Measurements from ENCODE around the gene TFCP2L1.
"Not testable (repeated sequence)": the region's sequence is repeated elsewhere in the genome, so short reads cannot be mapped to it uniquely, and the experiment has no call there.

TFCP2L1 gene

DNA sequence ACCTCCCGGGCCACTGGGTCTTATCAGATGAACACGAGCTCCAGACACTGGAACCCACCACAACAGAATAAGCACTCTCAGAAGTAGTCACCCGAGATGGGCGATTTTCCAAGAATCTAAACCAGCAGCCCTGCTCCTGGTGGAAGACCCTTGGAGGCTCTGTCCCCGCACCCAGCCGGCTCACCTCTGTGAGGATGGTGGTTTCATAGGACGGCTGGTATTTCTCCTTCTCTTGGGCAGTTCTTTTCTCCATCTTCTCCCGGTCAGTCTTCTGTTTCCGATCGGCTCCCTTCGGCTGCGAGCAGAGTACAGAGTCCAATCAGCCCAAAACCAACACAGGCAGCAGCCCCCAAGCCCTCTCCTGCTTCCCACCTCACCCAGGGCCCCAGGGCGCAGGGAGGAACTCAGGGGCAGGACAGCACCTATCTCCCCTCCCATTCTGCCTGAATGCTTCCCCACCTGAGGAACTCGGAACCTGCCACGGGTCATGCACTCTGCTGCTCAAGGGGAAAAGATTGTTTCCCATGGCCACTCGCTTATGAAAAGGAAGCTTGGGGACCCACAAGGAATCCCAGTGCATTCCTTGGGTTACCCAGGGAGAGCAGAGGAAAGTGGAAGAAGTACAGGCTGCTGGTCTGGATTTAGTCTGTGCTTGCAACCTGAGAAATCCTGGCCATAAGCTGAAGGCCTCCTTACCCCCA is 42.7 kb downstream of the TFCP2L1 start:
- DNase-seq = no peak

DNA sequence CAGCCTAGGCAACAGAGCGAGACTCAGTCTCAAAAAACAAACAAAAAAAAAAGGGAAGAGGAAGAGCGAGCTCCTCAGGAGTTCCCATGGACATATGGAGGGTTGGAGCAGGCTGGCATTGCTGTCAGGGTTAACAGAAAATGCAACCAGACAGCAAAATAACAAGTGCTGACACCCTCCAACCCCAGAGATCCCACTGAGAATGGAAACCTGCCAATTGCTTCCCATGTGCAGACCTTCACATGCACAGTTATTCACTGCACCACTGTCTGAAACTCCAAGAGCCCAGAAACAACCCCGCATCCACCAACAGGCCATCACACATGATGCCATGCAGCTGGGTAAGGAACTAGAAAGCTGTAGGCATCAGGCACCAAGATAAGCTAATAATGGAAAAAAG is 43.5 kb downstream of the TFCP2L1 start:
- no peak for DNase-seq

DNA sequence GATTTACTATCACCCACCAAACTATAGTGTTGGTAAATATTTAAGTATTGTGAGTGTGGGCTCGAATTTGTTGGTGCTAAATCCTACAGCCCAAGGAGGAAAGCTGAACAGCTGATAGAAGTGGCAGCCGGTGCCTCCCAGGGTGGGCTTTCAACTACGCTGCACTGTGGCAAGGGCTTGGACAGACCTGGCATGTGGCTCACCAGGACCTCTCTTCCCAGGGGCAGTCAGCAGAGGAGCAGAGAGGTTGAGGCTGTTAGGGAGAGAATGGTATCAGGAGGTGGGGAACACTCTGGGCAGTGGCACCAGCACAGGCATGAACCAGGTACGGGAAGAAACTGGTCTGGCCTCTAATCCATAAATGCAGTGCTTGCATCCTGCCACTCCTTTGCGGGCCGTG is 44.6 kb downstream of the TFCP2L1 start:
- no peak for DNase-seq

DNA sequence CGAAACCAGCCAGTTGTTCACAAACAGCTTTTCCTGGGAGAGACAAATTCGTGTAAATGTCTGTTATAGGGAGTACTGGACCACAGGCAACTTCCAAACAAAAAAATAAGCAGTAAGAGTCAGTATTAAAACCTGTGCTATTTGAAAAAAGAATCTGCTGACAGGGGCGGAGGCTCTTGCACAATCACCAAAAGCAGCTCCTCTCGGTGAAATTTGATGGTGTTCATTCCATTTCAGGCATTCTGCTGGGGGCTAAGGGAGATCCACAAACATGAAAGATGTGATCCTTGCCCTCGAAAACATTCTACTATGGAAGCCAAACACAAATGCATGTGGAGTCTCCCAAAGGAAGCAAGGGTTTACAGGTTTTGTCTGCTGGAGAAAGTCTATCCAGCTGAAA is 45.0 kb downstream of the TFCP2L1 start:
- no peak for DNase-seq

DNA sequence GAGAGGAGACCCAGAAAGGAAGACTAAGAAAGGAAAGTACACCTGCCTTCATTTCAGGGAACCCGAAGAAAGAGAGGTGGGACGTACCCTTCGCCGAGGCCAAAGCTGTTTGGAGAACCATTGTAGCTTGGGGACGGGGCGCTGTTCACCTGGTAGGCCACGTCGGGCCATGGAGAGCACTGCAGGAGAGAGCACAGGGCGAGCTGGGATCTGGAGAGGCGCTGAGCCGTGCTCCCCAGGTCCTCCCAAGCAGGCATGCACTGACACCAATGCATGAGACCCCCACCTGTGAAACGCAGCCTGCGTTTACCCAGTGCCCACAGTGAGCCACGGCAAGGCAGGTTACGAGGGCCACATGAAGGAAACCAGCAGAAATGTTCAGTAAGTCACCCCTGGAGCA is 45.5 kb downstream of the TFCP2L1 start:
- no peak for DNase-seq

DNA sequence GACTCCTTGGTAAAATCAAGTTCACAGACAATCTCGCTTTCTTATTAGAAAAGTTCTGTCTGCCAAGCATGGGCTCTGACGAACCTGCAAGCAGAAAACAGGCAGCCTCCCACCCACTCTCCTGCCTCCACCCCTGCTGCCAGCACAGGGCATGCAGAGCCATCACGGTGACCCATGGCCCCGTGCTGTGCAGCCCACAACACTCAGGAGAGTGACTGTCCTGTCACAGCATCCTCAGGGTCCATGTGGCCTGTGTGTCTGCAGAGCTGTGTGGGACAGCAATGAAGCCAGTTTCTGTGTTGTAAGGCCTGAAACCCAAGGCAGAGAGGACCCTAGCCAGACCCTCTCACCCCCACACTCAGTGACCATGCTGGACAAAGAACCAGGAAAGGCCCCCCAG is 46.2 kb downstream of the TFCP2L1 start:
- DNase-seq = no peak

DNA sequence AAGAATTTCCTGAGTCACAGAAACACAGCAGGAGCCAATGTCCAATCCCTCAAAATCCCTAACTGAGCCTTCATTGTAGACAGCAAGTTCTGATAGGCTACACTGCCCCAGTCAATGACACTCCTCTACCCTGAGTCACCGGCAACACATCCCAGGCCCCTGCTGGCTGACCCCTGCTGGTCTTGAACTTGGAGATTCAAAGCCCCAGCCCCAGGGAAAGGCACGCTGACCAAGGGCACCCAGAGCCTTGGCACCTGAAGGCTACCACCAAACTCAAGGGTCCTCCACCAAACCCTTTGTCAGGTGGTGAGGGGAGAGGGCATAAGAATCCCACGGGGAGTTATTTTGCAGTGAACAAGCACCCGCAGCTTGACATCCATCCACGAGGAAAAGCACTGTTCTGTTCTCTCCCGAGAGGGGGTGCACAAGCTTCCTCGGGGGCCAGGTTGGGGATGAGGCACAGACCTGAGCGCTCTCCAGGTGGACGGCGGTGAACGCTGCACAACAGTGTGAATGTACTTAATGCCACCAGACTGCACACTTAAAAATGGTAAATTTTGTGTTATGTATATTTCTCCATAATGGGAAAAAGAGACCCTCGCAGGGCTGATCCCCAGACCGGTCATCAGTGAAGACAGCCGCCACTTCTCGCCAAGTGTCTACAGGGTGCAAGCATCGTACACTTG is 46.9 kb downstream of the TFCP2L1 start:
- DNase-seq = no peak

DNA sequence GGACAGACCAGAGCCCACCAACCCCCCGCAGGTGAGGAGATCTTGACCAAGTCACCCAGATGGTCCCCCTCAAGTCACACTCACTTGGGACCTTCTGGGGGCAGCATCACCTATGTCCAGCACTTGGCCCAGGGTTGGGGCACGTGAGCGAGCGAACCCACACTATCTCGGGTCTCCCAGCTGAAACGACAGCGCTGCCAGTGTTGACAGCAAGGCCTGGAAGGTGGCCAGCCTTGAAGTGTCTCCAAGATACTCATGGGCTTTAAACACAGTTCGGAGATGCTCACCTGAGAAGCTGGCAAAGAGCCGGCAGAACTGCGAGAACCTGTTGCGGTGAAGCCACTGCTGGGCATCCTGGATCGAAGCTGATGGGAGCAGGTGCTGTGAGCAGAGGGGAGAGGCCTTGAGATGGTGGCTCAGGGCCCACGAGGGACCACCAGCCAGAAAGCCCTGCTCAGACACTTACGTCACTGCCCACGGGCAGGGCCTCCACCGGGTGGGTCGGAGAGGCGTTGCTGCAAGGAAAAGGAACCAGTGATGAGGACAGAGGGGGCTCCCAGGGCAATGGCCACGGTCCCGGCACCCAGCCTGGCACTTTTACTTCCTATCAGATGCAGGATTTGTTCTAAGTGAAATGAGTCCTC is 47.5 kb downstream of the TFCP2L1 start:
- DNase-seq = no peak

DNA sequence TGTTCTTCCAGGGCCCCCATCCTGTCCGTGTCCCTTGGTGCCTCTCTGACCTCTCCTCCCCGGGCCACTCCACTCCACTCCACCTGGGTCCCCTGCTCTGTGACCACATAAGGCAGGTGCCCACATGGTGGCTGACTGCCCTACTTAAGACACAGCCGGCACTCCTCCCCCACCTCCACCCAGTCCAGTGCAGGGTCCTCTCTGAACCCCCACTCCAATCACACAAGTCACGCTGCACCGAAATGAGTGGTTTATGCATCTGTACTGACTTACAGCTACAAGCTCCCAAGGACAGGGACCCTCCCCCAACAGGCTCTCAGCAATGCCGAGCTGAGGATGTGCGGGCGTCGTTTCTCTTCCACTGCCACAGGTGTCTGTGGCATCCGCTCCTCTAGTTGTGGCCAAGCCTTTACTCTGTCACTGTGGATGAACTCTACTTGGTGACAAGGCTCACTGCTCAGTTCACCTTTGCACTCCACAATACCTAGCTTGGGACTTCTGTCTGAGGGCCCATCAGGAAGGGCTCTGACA is 48.3 kb downstream of the TFCP2L1 start:
- DNase-seq = no peak

DNA sequence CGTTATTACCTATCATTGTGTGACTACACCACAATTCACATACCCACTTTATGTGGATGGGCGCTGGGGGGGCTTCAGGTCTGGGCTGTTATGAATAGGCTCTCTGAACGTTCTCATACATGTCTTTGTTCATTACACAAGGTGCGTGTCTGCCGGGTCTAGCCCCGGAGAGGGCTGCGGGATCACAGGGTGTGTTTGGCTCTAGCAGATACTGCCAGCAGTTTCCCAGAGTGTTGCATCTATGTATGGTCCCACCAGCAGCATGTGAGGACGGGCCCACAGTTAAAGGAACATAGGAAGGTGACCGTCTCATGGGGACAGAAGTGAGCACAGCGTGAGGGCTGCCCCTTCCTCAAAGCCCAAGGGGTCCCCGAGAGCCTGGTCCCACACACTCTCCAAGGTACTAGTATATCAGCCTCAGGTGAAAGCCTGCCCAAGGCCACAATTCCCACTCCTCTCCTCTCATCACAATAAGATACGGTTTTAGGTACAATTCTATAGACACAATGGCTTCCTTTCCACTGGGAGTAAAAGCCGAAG is 48.8 kb downstream of the TFCP2L1 start:
- DNase-seq = no peak

DNA sequence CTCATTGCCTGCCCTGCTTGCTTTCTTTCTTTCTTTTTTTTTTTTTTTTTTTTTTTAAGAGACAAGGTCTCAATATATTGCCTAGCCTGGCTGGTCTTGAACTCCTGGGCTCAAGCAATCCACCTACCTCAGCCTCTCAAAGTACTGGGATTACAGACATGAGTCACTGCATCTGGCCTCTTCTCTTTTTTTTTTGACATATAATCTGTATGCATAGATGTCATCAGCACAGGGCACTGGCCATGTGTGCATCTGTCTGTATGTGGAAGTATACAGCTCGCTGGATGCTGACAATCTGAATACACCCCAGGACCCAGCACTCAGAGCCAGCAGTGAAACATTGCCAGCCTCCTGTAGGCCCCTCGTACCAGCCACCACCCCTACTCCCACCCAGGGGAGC is 49.5 kb downstream of the TFCP2L1 start:
- no peak for DNase-seq

DNA sequence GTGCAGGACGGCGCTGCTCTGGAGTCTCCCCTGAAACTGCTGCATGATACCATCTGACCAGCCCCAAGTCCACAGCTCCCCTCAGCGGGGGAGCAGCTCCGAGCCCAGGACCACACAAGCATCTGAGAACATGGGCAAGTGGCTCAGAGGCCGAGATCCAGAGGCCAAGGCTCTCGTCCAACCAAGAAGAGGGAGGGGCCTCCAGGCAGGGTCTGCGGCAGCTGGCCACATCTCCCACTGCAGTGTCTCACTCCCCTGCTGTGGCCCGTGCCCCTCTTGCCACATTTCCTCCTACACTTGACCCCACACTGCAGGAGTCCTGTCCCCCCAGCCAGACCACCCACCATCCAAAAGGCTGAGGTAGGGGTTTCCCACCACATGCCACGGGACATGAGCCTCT is 50.2 kb downstream of the TFCP2L1 start:
- no peak for DNase-seq

DNA sequence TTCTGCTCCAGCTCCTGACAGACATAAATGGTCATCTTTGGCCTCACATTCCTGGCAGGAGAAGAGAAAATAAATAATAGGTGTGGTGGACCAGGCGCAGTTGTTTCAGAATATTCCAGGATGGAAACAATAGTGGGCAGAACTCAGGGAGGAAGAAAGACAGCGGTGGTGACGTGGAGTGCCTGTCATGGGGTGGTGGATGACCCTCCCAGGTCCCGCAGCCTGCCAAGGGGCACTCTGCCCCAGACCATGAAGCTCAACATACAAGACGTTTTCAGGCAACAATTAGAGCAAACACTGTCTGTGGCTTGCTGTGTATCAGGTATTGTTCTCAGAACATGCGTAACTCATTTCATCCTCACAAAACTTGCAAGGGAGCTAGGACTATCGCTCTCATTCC is 50.9 kb downstream of the TFCP2L1 start:
- no peak for DNase-seq

DNA sequence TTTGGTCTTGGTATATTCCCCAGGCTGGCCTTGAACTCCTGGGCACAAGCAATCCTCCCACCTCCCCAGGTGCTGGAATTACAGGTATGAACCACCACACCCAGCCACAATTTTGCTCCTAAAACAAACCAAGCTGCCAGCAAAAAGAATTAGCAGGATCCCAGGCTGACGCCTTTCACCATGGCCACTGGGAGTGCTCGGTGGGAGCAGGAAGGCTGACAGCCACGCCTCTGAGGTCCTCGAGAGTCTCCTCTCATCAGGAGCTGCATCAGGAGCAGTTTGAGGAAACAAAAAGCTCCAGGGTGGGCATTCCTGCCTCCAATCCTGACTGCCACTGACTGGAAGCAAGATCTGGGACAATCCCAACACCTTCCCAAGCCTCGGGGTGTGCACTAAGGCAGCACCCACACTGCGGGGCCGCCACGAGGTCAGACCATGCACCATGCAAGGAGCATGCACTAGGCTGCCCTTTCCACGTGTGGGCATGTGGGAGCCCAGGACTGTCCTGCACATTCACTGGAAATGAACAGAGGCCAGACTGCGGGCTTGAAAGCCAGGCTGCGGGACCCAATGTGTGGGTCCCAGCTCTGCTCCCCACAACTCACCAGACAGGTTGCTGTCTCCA is 51.4 kb downstream of the TFCP2L1 start:
- DNase-seq = no peak

DNA sequence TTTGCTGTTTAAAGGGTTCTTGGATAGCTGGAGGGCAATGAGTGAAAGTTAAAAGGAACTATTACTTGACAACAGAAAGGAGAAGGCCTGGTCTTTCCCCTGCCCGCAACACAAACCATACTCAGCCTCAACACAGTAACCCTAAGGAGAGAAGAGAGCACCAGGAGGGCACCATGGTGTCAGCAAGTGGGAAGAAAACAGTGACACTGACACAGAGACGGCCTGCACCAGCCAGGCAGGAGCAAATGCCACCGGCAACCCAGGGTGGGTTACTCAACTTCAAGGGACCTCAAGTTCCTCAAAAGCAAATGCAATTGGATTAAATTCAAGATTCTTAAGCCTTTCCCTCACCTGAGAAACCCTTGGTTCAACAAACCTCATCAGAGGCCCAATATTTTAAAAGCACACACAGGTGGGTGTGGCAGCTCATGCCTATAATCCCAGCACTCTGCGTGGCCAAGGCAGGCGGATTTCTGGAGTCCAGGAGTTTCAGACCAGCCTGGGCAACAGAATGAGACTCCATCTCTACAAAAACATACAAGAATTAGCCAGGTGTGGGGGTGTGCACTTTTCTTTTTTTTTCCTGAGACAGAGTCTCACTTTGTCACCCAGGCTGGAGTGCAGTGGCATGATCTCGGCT is 52.3 kb downstream of the TFCP2L1 start:
- DNase-seq = no peak

DNA sequence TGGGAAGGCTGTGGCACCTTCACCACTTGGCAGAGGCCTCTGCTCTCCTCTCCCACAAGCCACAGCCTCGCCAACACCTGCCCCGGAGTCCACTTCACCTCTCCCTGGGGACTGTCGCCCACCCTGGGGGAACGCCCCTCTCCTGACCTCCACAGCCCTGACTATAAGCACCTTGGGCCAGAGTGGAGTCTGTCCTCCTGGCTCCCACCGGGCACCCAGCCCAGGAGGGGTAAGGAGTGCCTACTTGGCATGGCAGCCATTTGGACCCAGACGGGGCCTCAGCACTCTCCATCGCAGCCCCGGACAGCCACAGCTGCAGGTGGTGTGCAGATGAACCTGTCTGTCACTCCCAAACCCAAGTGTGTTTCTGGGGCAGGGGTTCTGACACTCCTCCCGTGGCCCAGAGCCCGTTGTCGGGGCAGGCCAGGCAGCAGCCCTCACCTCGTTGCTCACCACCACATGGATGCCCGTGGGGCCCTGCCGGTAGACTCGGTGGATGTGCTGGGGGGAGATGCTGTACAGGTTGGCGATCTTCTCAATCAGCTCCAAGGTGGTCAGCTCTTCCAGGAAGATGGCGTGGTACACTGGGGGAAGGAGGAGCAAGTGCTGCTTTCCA is 53.5 kb downstream of the TFCP2L1 start:
- DNase-seq = no peak

DNA sequence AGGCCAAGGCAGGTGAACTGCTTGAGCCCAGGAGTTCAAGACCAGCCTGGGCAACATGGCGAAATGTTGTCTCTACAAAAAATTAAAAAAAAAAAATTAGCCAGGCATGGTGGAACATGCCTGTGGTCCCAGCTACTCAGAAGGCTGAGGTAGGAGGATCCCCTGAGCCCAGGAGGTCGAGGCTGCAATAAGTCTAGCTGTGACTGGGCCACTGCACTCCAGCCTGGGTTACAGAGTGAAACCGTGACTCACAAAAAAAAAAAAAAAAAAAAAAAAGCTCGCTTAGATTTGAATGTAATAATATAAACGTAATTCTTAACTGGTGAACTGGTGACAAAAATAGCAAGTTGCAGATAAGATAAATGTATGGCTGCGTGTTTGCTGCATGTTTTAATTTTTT is 56.5 kb downstream of the TFCP2L1 start:
- DNase-seq = no peak

DNA sequence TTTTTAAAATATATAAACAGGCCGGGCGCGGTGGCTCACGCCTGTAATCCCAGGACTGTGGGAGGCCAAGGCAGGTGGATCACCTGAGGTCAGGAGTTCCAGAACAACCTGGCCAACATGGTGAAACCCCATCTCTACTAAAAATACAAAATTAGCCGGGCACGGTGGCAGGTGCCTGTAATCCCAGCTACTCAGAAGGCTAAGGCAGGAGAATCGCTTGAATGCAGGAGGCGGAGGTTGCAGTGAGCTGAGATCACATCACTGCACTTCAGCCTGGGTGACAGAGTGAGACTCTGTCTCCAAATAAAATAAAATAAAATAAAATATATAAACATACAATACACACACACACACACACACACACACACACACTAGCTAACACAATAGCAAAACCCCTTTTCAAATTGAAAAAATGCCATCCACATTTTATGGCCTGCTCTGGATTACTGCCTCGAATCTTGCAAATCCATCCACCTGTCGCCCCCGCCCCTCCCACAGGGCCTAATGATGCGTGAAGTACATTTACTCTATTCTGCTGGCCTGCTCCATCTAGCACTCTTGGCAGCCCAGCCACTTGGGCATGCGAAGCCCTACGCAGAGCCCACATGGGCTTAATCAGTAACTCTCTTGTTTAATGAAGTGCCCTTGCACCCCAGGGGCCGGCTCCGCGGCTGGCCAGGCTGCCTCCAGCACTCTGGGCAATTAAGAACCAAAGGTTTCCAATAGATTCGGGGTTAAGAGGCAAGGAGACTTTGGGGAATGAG is 57.4 kb downstream of the TFCP2L1 start:
- DNase-seq = not testable (repeated sequence)

DNA sequence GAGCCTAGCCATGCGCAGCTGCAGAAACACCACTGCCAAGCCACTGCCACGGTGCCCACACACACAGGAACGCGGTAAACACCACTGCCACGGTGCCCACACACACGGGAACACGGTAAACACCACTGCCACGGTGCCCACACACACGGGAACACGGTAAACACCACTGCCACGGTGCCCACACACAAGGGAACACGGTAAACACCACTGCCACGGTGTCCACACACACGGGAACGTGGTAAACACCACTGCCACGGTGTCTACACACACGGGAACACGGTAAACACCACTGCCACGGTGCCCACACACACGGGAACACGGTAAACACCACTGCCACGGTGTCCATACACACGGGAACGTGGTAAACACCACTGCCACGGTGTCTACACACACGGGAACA is 59.3 kb downstream of the TFCP2L1 start:
- not testable (repeated sequence) for DNase-seq

DNA sequence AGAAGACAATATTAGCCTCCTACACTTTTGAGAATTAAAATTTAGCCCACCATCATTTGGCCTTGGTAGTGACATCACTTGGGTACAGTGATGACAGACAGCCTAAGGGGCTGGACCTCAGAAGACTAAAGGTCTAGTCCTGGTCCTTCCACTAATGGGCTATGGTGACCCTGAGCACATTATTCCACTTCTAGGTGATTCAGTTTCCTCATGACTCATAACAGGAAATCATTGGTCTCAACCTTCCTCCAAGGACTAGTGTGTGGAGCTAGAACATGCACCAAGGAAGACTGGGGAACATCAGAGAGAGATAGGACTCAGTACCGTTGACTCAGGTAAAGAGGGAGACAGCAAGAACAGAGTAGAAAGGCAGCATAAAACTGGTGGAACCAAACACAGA is 64.0 kb downstream of the TFCP2L1 start:
- peak; percentile 16 for DNase-seq

DNA sequence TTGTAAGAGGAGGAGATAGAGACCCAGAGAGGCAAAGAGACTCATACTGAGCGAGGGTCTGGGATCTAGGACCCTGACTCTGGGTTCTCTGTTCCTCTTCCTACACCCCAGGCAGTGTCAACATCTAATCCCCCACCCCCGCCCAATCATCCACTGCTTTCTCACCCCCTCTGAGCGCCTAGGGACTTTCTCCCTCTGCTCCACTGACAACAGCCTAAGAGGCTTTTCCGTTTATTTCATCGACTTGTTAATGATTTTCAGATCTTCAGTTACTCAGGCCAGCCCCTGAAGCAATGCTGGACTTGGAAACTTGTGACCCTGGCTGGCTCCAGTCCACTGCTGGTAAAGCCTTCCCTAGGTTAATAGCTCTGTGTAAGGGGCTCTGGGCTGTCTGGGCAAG is 65.1 kb downstream of the TFCP2L1 start:
- DNase-seq = no peak
